NCI-H187 treated with DMSO at 0.1 percent for 48 hours (cell line): Measurements from ENCODE around the gene SGMS1.

ENCODE experiments used
- DNase-seq: peaks from one replicate; lab custom pipeline; 2025; lab: John Stamatoyannopoulos, UW

Gene SGMS1

DNA sequence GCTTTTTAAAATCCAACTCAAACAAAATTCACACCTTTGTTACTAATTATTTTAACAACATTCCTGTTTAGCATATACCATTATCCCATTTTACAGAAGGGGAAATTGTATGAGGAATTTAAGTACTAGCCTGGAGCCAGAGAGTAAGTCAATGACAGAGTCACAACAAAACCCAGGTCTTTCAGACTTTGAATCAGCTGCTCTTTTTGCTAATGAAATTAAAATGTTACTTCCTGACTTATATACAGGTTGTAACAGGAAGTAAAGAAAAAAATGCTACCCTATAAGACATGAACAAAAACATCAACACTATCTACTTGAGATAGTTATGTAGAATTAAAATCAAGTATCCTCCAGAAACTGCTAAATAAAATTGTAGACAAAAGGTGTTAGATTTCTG lies 289.9 kb downstream of the SGMS1 start:
- DNase-seq: no peak

DNA sequence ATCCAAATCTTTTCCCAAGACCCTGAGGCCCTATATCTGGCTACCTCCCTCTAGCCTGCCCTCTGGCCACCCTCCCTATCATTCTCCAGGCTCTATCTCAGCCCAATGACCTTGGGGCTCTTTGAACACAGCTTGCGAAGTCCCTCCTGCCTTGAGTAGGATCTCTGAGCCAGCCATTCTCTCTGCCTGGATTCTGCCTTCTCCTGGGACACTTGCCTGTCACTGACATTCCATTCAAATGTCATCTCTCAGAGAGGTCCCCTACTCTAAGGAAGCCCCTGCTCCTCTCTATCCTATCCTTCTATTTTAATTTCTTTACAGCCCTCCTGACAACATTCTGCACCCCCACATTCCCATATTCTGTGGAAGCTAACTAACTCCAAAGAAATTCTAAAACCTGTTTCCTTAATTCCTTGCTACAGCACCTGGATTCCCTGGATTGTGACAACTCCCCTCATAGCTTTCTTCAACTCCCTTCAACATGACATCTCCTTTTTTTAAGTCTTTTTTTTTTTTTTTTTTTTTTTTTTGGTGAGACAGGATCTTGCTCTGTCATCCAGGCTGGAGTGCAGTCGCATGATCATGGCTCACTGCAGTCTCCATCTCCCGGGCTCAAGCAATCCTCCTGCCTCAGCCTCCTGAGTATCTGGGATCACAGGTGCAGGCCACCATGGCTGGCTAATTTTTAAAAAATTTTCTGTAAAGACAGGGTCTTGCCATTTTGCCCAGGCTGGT lies 291.5 kb downstream of the SGMS1 start:
- no peak for DNase-seq

DNA sequence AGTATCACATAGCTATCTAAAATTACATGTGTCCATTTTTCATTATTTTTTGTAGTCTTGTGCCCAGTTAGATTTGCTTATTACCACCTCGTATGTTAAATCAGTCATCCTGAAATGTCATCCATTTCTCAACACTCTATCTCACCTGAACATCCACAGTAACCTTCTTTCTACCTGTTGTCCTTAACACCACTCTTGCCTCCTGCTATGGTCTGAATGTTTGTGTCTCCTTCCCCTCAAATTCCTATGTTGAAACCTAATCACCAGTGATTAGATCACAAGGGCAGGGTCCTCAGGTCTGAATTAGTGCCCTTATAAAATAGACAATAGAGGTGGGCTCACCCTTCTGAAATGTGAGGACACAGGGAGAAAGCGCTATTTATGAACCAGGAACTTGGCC lies 292.3 kb downstream of the SGMS1 start:
- DNase-seq: no peak

DNA sequence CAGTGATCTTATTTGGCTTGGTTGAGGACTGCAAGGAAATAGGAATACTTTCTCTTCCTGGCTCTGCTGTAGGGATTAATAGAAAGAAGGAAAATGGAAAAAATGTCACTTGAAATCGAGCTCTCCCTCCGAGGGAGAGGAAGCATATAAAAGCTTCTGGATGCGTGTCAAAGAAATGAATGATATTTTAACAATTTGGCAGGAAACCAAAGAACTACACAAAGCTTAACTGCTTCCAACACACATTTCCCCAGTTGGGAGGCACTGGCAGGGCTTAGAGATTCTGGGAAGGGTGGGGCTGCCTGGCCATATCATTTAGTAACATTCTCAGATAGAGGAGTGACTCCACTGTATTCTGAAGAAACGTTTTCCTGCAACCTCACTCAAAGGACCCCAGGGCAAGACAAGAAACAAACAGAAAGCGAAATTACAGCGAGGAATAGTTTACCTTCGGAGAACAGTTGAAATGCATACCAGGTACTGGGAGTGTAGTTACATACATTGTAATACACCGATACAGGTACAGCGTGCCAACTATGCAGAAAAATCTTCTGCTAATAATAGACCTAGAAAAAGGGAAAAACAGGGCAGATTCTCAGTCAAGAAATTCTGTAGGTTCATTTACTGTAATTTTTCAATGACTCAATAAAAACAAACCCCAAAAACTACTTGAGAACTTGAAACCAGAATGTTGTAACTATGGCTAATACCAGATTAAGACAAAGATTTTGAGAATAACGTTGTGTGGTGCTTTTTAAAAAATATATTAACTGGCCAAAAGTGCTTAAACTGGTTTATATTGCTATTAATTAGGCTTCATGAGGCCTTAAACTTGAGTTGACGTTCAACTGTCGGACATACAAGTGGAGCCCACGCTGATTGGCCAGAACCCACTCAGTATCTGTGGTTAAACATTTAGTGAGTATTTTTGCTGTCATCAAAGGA lies 296.7 kb downstream of the SGMS1 start:
- DNase-seq: no peak

DNA sequence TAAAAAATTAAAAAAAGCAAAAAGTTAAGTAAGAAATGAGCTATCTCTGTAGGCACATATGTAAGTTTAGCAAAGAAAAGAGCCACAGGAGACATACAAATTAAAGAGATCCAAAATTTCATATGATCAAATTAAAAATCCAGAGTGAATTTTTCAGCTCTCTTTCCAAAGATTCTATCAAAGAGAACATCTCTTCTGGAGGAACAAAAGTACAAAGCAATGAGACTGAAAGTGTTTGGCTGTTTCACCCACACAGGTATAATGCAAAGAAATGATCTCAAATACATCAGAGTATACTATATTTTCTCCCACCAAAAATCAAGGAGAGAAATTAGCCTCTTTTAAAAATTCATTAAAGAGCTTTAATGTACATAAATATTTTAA lies 297.6 kb downstream of the SGMS1 start:
- DNase-seq: no peak

DNA sequence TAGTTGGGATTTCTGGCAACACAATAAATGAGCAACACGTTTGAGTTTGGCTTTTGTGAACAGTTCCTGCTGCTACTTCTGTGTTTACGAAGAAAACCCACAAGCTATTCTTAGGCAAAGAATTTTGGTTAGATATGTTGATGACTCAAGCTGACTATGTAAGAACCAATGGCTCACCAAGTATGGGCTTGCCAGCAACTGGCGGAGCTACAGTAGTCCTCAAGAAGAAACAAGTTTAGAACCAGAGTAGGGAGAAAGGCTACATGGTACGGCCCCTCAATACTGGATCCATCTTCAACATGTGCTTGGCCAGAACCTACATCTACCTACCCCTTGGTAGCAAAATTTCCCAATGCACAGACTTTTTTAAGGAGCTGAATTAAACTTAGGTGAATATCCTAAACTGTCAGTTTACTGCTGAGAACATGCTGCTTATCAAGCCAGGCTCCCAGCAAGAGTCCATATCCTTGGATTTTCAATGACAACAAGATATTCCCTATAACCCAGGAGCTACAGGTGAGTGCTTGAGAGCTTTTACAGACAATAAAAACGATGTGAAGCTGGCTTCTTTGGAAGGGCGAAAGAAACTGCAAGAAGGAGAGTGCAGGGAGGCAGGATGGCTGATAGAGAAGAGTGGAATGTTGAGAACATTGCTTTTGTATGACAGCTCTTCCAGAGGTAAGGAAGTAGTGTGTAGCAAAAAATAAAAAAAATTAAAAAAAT lies 298.1 kb downstream of the SGMS1 start:
- DNase-seq: no peak

DNA sequence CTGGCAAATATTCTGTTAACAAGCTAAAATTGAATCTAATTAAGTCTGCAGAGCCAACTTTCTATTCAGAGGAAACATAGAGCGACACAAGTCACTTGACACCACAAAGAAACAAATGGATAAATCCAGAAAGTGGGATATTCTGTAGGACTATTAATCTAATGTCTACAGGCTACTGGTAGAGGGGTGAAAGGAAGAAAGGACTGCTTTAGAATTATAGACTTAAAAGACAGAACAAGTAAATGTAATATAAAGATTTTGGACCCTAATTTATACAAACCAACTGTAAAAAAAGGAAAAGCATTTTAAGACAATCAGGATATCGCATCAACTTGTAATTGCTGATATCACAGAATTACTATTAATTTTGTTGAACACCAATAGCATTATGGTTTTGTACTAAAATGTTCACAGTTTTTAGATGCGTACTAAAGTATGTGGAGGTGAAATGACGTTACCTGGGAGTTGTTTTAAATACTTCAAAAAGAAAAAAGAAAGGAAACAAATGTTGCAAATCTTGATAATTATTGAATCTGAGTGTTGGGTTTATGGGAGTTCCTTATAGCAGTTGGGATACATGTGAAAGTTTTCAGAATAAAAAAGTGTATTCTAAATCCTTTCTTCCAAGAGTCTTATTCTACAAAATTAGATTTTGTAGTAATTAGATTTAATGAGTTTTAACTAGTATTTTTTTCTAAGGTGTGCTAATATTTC lies 298.9 kb downstream of the SGMS1 start:
- DNase-seq: no peak

DNA sequence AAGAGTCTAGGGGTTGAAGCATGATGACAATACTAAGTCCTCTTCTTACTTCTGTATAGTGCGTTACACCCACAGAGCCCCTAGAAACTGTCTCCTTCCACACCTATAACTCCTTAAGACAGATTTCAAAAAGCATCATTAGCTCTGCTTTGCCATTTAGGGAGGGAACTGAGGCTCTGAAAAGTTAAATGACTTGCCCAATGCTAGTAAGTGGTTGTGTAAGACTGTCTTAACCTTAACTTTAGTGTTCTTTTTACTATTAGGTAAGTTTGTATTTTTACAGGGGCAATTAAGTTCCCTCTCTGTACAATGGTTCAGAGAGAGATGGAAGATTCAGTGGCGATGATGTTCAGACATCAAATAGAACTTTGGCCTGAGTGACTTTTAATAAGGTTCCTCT lies 299.7 kb downstream of the SGMS1 start:
- DNase-seq: no peak

DNA sequence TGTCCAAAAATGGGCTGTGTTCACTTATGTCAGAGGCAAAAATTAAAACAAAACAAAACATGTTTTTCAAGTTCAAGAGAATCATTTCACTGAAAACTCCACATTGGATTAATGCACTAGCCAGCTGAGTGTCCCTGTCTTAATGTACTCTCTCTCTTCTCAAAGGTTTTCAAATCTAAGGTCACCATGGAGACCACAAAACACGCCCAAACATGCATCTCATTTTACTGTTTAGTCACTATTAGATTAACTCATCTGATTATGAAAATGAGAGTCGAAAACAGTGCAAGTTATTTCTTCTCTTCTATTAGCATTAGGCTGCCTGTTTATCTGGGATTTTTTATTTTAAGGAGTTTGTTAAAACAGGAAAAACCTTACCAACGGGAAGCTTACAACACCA lies 301.7 kb downstream of the SGMS1 start:
- DNase-seq: no peak

DNA sequence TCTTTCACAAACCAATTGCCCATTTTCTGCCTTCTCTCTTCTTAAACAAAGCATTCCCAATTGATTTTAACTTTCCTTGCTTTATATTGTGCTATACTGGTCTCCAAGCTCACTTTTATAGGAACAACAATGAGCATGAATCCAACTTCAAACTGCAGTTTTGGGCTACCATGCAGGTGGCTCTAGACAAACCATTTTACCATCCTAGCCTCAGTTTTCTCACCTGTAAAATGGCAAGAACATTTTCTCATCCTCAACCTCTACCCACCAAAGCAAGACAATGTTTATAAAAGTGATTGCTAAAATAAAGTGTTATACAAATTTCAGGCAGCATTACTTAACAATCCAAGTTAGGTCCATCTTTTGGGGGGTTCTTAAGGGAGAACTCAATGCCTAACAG lies 305.6 kb downstream of the SGMS1 start:
- no peak for DNase-seq

DNA sequence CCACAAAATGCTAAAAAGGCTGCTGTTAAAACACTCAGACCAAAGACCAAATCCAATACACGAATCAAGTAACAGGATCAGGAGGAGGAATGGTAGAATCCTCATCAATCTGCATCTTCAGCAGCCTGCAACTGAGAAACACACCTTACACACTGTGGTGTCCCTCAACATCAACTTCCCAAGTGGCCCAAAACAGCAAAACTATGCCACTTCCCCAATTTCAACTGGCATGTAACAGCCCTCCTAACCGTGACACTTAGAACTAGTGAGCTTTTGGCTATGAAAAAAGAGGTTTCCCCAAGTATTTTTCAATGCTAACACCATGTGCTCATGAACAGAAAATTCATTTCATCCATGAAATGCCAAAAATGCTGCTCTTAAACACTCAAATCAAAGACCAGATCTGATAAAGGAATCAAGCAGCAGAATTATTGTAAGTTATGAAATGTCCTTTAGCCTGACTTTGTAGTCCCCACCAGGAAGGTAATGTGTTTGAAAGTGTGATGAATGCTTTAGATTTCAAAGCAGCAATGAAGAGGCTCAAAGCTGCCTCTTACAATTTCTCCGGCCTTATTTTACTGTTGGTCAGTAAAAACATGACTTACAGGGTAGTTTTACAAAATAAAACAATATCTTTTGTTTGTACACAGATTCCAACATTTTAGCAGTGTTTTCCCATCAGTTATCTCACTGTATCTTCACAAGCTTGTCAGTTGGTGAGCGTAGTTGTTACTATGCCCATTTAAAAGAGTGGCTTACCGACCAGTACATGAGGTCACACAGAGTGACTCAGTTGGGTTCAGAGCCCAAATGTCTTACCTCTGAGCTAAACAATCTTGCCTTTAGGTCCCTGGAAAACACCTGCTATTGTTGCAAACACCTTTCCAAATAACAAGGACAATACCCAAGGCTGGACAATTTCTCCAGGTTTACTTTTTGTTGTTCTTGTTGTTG lies 306.8 kb downstream of the SGMS1 start:
- DNase-seq: no peak

DNA sequence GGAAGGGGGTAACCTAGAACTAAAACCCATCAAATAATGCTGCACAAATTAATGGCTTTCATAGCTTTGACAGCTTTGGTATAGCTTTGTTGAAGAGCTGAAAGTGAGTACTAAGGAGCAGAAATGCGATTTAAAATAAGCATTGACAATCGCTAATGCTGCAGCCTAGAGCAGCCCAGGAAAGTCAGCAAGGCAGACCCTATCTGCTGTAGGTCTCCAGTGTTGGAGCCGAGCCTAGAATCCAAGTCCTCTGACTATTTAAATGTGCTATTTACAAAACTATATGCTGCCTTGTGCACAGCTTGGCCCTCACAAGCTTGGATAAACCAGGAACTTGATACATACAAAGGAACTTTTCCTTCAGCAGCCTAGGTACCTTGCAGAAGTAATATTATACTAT lies 307.6 kb downstream of the SGMS1 start:
- no peak for DNase-seq

DNA sequence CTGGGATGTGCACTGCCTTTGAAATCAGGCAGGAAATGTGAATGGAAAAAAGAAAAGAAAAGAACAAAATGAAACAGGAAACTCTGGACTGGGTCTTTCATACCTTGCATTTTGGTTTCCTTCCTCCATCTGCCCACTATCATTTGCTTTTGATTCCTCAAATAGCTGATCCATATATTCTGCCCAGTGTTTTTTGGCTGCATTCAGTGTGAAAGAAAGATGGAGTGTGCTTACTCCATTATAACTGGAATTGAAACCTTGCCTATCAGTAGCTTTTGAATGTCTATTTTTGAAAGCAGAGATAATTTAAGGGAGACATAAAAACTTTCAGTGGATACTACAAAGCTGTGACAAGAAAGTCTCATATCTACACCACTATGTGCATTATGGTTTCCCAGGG lies 308.3 kb downstream of the SGMS1 start:
- DNase-seq: no peak

DNA sequence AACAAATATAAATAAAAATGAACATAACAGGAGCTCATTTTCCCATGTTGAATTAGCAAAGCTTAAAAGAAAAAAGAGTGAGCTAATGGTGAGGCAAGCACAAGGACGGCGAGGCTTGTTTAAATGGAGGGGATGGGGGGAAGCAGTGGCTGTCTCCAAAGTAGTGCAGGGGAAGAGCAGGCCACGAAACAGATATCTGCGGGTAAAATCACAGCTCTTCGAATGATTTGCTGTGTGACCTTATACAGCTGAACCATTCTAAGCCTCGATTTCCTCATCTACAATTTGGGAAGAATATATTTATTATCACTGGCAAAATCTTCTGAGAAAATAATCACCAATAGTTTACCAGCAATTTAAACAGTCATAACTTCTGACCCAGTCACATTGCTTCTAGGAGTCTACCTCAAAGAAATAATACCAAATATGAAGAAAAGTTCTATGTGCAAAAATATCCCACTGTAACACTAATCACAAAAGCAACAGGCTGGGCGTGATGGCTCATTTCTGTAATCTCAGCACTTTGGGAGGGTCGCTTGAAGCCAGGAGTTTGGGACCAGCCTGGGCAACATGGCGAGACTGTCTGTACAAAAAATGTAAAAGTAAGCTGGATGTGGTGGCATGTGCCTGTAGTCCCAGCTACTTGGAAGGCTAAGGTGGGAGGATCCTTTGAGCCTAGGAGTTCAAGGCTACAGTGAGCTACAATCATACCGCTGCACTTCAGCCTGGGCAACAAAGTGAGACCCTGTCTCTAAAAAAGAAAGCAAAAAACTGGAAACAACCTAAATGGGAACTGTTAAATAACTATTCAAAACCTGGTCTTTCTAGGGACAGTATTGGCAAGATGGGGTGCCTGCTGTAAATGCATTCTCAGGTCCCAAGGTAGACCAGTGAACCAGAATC lies 309.3 kb downstream of the SGMS1 start:
- no peak for DNase-seq

DNA sequence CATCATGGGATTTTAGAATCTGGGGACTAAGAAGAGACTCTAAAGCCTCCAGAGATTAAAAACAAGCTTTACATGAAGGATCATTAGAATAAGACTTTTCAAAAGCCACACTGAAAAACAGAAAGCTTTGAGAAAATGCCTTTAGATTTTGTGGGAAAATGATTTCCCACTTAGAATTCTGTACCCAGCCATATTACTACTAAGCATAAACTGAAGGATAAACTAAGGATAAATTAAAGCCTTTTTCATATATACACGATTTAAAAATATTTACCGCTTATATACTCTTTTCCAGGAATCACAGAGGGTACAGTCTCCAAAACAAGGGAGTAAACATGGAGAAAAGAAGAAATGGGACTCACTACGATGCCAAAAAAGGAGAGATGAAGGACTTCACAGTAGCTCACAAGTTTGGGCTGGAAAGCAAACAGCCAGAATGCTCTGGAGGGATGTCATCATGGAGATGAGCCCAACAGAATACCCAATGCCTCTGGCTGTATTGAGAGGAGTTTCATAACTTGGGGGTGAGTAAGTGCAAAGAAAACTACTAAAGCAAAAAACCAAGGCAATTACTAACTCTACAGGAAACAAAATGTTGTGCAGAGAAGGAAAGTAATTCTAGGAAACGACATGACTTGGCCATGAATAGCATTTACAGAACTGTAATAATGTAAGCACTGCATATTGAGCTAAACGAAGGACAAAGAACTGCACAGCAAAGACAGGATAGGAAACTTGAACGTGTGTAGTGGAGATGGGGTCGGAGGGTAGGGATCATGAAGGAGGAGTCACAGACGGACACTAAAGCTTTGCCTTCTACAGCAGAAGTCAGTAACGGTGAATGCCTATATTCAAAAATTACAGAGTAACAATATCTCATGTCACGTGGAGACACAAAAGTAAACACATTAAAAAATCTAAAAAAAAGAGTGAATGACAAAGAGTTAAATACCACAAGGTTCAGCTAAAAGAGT lies 311.0 kb downstream of the SGMS1 start:
- no peak for DNase-seq

DNA sequence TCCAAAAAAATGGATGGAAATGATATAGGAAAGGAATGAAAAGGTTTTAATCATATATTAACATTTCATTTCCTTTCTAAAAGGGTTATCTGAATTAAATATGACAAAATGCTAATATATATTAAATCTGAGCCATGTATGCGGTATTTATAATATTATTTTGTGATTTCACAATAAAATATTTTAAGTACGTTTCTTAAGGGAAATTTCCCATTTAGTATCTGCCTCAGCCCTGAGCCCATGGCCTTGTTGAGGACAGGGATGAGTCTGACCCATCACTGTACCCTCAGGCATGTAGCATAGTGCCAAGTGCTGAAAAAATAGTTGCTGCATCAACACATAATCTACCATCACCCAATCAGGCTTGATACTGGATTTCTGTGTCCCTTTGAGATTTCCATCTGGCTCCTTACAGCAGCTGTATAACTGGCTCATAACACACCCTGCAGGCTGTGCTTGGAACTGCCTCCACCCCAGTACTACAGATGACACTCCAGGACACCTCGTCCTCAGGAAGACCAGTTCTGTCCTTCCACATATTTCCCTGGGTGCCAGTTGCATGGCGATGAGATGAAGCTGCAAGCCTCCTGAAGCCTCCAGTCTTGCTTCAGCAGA lies 313.1 kb downstream of the SGMS1 start:
- DNase-seq: no peak

DNA sequence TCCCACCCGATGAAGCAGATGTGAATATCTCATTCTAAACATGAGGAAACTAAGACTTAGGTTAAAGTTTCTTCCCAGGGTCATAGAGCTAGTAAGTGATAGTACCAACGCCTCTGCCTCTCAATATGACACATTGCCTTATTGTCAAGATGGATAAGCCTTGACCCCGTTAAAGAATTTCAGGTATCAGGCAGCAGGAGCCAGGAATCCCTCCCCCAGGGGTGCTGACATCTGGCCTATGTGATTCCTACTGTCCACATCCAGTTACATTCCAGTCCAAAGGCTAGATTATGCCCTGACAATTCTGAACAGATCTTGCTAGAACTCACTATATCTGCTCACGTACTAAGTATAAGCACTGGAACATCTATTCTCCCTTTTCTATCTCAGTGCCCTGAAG lies 314.4 kb downstream of the SGMS1 start:
- DNase-seq: no peak

DNA sequence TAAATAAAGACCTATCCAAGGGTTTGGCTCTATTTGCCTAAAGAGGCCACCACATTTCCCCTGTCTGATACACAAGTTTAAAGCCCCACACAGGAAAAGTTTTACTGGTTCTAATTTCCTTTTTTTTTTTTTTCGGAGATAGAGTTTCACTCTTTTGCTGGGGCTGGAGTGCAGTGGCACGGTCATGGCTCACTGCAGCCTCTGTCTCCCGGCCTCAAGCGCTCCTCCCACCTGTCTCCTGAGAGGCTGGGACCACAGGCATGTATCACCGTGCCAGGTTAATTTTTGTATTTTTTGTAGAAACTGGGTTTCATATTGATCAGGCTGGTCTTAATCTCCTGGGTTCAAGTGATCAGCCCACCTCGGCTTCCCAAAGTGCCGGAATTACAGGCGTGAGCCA lies 319.1 kb downstream of the SGMS1 start:
- DNase-seq: no peak
